NCI-H1417 (cell line): ENCODE results near the gene BTBD1.
"Not testable (repeated sequence)": the region's sequence is repeated elsewhere in the genome, so short reads cannot be mapped to it uniquely, and the experiment has no call there.

Experiments
- DNase-seq, 3 experiments: peaks; one replicate each; lab custom pipeline; 2025; lab: John Stamatoyannopoulos, UW

BTBD1 gene

DNA sequence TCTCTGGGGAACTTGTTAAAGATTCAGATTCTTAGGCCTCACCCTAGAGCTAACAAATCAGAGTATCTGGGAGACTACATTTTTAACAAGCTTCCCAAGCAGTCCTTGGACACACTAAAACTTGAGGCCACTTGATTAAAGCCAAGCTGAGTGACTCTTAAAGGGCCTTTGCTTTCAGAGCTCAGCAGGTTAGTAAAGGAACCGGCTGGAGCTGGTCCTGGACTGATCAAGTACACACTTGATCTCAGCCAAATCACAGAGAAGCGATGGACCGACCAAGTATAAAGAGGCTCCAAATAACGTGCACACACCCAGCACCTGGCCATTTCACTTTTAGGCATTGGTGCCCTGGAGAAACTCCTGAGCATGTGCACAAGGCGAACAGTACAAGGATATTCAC lies 27.5 kb upstream of the BTBD1 start:
- peak in 1 of 3 experiments; percentile 18 for DNase-seq

- DNase-seq = no peak
Measured at GRCh38 chr15:83092309-83092976, 25.4 kb upstream of the BTBD1 start.

GRCh38 chr15:83091965-83092308 lies 24.9 kb upstream of the BTBD1 start:
- DNase-seq = not testable (repeated sequence)

DNA sequence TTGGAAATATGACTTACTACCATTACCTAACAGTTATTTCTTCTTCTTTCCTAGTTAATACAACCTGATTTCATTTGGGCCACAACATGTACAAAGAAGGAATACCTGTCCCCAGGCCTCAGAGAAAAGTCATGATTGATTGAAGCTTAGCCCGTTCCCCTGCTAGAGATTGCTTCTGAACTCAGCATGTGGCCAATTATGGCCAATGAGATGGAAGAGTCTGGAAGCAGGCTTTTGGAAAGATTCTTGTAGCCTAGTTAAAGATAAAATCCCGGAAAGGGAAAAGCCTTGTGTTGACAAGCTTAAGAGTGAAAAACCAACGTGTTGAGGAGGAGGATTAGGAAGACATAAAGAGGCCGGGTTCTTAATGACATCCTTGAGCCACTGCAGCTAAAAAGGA lies 23.4 kb upstream of the BTBD1 start:
- peak in 1 of 3 experiments; percentile 19 for DNase-seq

DNA sequence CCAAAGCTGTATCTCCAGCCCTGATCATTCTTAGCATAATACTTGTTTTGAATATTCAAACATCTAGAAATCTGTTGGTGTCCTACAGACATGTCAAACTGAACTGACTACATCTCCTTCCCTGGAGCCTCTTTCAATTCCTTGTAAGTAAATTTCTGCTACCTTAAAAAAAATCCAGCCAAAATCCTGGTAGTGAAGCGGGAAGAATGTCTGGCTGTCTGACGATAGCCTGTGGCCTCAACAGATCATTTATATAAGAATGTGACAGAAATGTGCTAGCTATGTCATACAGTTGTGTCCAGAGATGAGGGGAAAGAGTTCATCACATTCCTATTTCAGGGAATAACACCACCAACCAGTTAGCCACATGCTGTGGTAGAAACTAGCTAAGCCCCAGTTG lies 21.8 kb upstream of the BTBD1 start:
- no peak for DNase-seq

DNA sequence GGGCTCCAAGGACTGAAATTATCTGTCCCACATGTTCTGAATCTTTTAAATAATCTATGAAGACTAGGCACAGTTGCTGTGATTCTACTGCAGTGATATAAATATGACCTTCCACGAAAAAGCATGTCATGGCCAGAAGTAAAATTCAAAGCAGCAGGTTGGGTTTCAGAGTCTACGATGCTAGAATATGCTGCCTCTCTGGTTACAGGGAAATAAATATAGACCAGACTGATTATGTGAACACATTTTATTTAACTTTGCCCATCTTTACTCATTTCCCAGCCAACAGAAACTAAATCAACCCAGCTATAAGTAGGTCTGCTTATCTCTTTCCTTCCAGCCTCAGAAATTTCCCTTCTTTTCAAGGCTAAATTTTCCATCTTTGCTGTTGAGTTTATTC lies 20.5 kb upstream of the BTBD1 start:
- no peak for DNase-seq

DNA sequence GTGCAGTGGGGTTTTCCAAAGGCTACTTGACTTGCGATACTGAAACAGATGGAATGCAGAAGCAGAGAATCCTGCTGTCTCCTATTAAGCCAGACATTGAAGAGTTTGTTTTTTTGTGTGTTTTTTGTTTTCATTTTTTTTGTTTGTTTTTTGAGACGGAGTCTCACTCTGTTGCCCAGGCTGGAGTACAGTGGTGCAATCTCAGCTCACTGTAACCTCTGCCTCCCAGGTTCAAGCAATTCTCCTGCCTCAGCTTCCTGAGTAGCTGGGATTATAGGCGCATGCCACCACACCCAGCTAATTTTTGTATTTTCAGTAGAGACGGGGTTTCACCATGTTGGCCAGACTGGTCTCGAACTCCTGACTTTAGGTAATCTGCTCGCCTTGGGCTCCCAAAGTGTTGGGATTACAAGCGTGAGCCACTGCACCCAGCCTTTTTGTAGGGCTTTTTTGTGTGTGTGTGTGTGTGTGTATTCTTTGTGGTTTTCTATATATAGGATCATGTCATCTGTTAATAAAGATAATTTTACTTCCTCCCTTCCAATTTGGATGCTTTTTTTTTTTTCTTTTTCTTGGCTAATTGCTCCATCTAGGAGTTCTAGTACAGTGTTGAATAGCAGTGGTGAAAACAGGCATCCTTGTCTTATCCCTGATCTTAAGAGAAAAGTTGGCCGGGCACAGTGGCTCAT lies 19.0 kb upstream of the BTBD1 start:
- DNase-seq = not testable (repeated sequence)

DNA sequence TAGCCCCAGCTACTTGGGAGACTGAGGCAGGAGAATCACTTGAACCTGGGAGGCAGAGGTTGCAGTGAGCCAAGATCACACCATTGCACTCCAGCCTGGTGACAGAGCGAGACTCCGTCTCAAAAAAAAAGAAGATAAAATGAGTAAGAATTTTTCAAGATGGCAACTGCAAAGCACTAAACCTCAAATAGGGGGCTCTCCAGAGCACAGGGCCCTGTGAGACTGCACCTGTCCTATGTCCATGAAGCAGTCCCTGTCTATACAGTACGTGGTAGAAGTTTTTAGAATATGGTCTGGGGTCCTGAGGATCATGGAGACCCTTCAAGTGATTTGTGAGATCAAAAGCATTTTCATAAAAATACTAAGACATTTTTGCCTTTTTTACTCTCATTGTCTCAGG lies 18.4 kb upstream of the BTBD1 start:
- not testable (repeated sequence) for DNase-seq

GRCh38 chr15:83082730-83083386 lies 15.8 kb upstream of the BTBD1 start:
- DNase-seq = no peak

DNA sequence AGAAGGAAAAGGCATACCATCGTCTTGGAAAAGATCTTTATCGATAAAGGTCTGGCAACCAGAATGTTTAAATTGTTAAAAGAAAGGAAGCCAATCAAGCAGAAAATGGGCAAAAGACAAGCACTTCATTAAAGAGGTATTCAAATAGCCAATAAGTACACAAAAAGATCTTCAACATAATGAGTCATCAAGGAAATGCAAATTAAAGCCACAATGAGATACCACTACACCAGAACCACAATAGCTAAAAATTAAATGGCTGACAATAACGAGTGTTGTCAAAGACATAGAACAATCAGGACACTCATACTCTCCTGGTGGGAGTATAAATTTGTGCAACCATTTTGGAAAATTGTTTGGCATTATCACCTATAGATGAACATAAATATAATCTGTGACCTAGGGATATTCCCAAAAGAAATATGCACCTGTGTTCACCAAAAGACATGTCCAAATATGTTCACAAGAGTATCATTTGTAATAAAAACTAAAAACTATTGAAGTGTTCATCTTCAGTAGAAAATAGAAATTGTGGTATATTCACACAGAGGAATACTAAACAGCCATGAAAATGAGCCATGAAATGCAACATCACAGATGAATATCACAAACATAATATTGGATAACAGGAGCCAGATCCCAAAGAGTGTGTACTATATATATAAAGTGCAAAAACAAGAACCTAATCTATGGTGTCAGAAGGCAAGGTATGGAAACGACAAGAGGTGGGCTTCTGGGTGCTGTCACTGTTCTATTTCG lies 14.4 kb upstream of the BTBD1 start:
- no peak for DNase-seq

DNA sequence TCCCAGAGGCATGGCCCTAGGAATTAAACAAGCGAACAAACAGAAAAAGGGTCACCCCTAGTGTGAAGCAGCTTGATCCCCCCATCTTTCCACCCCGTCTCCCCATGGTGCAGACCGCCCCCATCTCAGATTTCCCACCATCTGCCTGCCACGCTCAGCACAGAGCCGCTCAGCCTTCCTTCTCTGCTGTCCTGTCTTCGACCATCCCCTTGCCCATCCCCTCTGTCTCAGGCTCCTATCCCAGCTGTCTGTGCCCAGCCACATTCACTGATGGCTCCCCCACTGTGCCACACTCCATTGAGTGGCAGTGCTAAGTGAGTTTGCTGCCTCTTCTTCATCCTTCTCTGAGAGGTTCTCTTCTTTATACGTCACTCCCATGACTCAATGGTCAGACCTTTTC lies 11.7 kb upstream of the BTBD1 start:
- no peak for DNase-seq

- DNase-seq = no peak
Measured at GRCh38 chr15:83077491-83078230, 10.6 kb upstream of the BTBD1 start.

- peak in 1 of 3 experiments; percentile 8 for DNase-seq
Measured at GRCh38 chr15:83069211-83069642, 2.2 kb upstream of the BTBD1 start.

DNA sequence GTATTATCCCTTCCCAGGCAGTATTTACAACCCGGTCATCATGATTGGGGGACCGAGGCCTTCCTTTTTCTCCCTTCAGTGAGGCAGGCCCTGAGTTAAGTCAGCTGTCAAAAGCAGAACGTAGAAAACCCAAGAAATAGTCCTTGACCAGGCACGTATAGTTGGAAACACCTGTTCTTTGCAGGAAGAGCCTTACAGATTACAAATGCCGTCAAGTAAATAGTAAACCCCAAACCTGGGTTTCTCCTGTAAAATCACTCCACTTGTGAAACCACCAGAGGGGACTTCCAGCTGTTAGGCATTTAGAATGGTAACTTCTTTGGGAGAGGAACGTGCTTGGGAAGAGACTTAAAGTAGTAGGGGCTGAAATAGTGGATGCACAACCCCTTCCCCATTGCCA lies 1.0 kb upstream of the BTBD1 start:
- DNase-seq = no peak

DNA sequence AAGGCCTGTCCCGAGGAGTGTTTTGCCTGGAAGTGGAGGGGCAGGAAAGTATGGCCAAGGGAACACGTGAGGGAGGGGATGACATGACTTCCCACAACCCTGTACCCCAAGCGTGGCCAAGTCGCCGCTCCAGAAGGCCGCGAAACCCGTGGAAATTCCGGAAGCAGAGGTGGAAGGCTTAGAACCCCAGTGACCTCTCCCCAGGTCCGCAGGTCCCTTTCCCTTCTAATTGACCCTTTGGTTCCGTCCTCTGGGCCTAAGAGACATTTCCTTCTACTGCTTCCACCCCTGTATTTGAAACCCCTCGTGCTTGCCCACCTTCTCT lies 548 bp upstream of the BTBD1 start:
- DNase-seq = peak in 1 of 3 experiments; percentile 42

DNA sequence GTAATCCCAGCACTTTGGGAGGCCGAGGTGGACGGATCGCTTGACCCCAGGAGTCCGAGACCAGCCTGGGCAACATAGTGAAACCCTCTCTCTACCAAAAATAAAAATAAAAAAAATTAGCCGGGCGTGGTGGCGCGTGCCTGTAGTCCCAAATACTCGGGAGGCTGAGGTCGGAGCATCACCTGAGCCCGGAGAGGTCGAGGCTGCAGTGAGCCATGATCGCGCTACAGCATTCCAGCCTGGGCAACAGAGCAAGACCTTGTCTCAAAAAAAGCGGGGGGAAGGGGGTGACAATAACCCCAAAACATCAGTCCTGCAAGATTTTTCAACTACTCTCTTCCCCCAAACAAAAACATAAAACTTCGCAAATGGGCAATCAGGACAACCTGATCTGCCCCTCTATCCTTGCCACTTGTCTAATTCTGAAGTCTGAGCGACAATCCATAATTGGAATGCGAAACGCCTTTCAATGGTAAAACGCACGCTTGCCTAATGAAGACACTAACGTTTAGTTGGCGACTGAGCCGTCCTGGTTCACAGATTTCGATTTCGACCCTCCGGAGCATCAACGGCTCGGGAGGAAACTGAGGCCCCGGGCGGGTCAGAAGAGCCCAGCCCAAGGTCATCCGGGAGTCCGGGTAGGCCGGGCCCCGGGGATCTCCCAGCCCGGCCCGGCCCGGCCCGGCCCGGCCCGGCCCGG lies 868 bp downstream of the BTBD1 start:
- peak in 2 of 3 experiments; percentile 12 to 74 for DNase-seq

DNA sequence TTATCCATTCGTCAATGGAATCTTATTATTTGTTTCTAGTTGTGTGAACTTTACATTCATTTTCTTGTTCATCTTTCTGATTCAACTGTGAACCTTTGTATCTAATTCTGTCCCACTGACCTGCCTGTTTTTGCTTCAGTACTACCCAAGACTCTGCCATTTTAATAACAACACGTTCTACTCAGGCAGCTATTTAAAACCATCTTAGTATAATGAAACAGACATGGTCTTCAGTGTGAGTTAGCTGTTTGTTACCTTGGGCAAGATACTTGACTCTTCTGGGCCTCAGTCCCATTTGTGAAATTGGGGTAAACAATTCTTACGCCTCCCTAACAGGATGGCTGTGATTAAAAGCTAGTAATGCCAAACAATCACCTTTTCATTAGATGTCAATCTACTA lies 1.6 kb downstream of the BTBD1 start:
- peak in 1 of 3 experiments; percentile 29 for DNase-seq

GRCh38 chr15:83064859-83065258 lies 2.2 kb downstream of the BTBD1 start:
- DNase-seq = peak in 2 of 3 experiments; percentile 0 to 70

DNA sequence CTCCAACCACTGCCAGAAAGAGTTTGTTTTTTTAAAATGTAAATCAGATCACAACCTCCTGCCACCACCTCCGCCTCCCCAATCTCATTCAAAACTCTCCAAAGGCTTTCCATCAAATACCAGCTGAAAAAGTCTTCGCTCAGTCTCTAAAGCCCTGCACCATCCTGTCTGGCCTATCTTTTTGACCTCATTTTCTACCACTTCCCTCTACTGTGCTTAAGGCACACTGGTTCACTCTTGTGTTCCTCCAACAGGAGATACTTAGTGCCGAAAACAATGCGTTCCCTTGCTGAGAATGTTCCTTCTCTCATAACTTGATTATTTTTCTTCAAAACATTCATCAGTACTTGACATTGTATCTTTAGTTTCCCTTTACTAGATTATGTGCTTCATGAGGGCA lies 3.5 kb downstream of the BTBD1 start:
- no peak for DNase-seq

DNA sequence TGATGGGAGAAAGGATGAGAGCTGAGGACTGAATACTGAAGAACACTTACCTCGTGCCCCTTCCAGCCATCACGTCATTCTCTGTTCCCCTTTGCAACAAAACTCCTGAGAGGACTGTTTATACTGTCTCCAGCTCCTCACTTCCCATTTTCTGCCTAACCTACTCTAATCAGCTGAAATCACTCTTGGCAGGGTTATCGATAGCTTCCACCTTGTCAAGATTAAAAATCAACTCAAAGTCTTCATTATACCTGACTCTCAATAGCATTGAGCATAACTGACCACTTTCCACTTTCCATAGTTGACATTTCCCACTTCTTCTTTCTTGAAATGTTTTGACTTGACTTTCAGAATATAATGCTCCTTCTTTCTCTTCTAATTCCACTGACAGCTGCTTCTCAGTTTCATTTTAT lies 4.3 kb downstream of the BTBD1 start:
- no peak for DNase-seq

DNA sequence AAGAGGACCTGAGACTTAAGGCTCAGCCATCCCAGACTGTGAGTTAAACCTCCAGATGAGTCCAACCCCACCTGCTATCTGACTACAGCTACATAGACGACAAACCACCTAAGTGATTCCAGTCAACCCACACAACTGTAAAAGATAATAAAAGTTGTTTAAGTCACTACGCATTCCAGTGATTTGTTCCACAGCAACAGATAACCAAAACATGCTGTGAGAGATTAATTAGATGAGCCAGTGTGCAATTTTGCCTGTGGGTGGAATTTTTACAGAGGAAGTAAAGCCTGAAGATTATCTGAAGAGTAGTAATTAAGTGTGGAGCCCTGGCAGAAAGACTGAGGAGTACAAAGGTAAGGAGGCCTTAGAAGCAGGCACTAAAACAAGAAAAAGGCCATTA lies 5.4 kb downstream of the BTBD1 start:
- DNase-seq = peak in 1 of 3 experiments; percentile 38
